Esophagus muscularis mucosa (tissue), 3 donors: ENCODE results near the gene CHMP6.

Experiments
- POLR2A ChIP-seq: fragments of 450-650 bp; IDR thresholded peaks from one replicate; pipeline ENCODE4 v1.6.1; 2017; ENCODE audit warnings: antibody characterized with exemption, moderate library complexity, mild to moderate bottlenecking, low read depth
- TF ChIP-seq, protein P1 (sequence below), 3 experiments: fragments of 200-600 bp in 2 of 3; fragments of 450-650 bp in 1 of 3; sonication (generic) in 2 of 3; IDR thresholded peaks; one replicate each; pipeline ENCODE4 v1.5.1; 2017 to 2019; ENCODE audit warnings: antibody characterized with exemption in 3 of 3, mild to moderate bottlenecking in 2 of 3, moderate library complexity in 1 of 3

- TF ChIP-seq, protein P1, sequence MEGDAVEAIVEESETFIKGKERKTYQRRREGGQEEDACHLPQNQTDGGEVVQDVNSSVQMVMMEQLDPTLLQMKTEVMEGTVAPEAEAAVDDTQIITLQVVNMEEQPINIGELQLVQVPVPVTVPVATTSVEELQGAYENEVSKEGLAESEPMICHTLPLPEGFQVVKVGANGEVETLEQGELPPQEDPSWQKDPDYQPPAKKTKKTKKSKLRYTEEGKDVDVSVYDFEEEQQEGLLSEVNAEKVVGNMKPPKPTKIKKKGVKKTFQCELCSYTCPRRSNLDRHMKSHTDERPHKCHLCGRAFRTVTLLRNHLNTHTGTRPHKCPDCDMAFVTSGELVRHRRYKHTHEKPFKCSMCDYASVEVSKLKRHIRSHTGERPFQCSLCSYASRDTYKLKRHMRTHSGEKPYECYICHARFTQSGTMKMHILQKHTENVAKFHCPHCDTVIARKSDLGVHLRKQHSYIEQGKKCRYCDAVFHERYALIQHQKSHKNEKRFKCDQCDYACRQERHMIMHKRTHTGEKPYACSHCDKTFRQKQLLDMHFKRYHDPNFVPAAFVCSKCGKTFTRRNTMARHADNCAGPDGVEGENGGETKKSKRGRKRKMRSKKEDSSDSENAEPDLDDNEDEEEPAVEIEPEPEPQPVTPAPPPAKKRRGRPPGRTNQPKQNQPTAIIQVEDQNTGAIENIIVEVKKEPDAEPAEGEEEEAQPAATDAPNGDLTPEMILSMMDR (IDR thresholded peaks at IDR 0.05) = no peak
- no peak for TF ChIP-seq POLR2A
Measured at GRCh38 chr17:80980397-80981061, 11.1 kb upstream of the CHMP6 start.
